Spleen (tissue), 11 donors: Measurements from ENCODE around the gene KCTD3. TPM values are rescaled to one million over a fixed set of nuclear protein-coding genes. Genes with fewer than 3 reads are reported as not detected.

Experiments used
- DNase-seq: peaks from one replicate; pipeline ENCODE4 v3.0.0-alpha.2; 2020
- H3K27ac ChIP-seq, 8 donors: fragments of 200-600 bp; sonication (generic) in 7 of 8; 1 replicate in 4 of 8; 2 replicates in 4 of 8; pipeline versions ENCODE4 v1.5.0 to v1.8.0; 2016 to 2021; ENCODE audit warnings: inconsistent platforms in 4 of 8, mild to moderate bottlenecking in 4 of 8, moderate library complexity in 1 of 8
- H3K27me3 ChIP-seq, 7 donors: fragments of 200-600 bp; sonication (generic) in 6 of 7; replicated peaks in 1 of 7; 1 replicate in 4 of 7; 2 replicates in 3 of 7; pipeline versions ENCODE4 v1.5.0 to v1.8.0; 2016 to 2021; ENCODE audit warnings: inconsistent platforms in 3 of 7, mild to moderate bottlenecking in 1 of 7
- H3K36me3 ChIP-seq, 6 donors: fragments of 200-600 bp; sonication (generic) in 5 of 6; 1 replicate in 4 of 6; 2 replicates in 2 of 6; pipeline versions ENCODE4 v1.5.0 to v1.8.0; 2016 to 2021; ENCODE audit warnings: inconsistent platforms in 2 of 6
- H3K4me1 ChIP-seq, 6 donors: fragments of 200-600 bp; sonication (generic) in 5 of 6; 1 replicate in 3 of 6; 2 replicates in 3 of 6; pipeline versions ENCODE4 v1.5.0 to v1.8.0; 2016 to 2021; ENCODE audit warnings: inconsistent platforms in 3 of 6
- H3K4me3 ChIP-seq, 8 donors: fragments of 200-600 bp; sonication (generic) in 7 of 8; 1 replicate in 4 of 8; 2 replicates in 4 of 8; pipeline versions ENCODE4 v1.5.0 to v1.8.0; 2016 to 2021; ENCODE audit warnings: inconsistent platforms in 4 of 8, mild to moderate bottlenecking in 4 of 8, moderate library complexity in 2 of 8
- H3K9me3 ChIP-seq, 8 donors: fragments of 200-600 bp; sonication (generic) in 7 of 8; 1 replicate in 4 of 8; 2 replicates in 4 of 8; pipeline versions ENCODE4 v1.5.0 to v1.8.0; 2016 to 2021; ENCODE audit warnings: inconsistent platforms in 4 of 8
- POLR2A ChIP-seq, 3 donors: fragments of 450-650 bp; IDR thresholded peaks; one replicate each; pipeline ENCODE4 v1.5.1; 2017; ENCODE audit warnings: antibody characterized with exemption in 3 of 3, mild to moderate bottlenecking in 1 of 3
- POLR2AphosphoS5 ChIP-seq, 3 donors: sonication (generic); formaldehyde crosslinking; IDR thresholded peaks; one replicate each; pipeline ENCODE4 v1.5.1; 2017; ENCODE audit warnings: antibody characterized with exemption in 3 of 3
- WGBS, 5 donors: extraction: QIAGEN DNeasy Blood & Tissue Kit in 3 of 5; methylation state at CpG; one replicate each; pipeline versions ENCODE4 v1.1.5 to v1.1.7; 2013 to 2018; 5-methylcytosine and 5-hydroxymethylcytosine counted together
- intact Hi-C: fragments of 100-400 bp; cut with DNase I; formaldehyde crosslinking; loops from one replicate; pipeline ENCODE4 v1.15.0; 2023; ENCODE audit warnings: low total_unique reads
- polyA plus RNA-seq, 3 donors: library from polyadenylated mRNA; stranded (reverse); fragments of 200-250 nt; gene quantifications; one replicate each; pipeline ENCODE4 v1.2.1, GENCODE V29; 2013
- total RNA-seq, 7 donors: library from RNA; depleted of rRNA in 3 of 7; stranded (reverse); fragments of >200 nt in 3 of 7; fragmentation: NEBNext Ultra II Directional in 4 of 7; extraction: Animal tissue kit (Norgen Biotek cat#: 25700) in 4 of 7; gene quantifications; one replicate each; pipeline versions ENCODE4 v1.1.0 to v1.2.1, GENCODE V29; 2016 to 2021
- TF ChIP-seq, protein P1 (sequence below), 11 experiments: fragments of 200-600 bp in 7 of 11; fragments of 450-650 bp in 4 of 11; sonication (generic) in 4 of 11; IDR thresholded peaks in 8 of 11; conservative IDR thresholded peaks in 3 of 11; 1 replicate in 7 of 11; 2 replicates in 4 of 11; pipeline versions ENCODE4 v1.4.0 to v1.8.0; 2016 to 2021; ENCODE audit warnings: antibody characterized with exemption in 11 of 11, inconsistent platforms in 4 of 11, mild to moderate bottlenecking in 1 of 11
- donor health status: healthy with polysubstance abuse.
- donor health status: DM: no; HTN: no; CAD: no; lungs with moderate emphysema.
- donor health status: DM: no; HTN: no; CAD: no.
- donor health status: Bipolar disorder and iron deficiency.
- donor health status: healthy.
- donor health status: DM: no; HTN: no; CAD: no.
- donor health status: DM: yes; HTN: yes; CAD: no.

Gene KCTD3
- total and polyA plus RNA-seq, 10 donors, result 7.6 to 33.0 (median 21.3) TPM

DNA sequence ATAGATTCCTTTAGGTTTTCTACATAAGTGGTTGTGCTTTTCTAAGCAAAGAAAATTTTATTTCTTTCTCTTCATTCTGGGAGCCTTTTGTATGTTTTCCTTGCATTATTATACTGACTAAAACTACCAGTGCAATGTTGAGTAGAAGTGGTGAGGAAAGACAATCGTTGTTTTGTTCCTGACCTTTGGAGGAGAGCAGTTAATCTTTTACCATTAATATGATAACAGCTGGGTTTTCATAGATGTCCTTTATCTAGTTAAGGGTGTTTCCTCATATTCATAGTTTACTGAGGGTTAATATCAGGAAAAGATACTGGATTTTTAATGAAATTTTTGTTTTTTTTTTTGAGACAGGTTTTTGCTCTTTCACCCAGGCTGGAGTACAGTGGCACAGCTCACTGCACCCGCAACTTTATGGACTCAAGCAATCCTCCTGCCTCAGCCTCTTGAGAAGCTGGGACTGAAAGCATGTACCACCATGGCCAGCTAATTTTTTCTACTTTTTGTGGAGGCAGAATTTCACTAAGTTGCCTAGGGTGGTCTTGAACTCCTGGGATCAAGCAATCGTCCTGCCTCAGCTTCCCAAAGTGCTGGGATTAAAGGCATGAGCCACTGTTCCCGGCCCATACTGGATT, 9.0 kb upstream of the KCTD3 start:
- Histone ChIP-seq H3K9me3 (peaks cover 0 to 38% (median 27%) of the 10 kb centered on the region in 8 donors), H3K27me3 (no peaks in the 10 kb centered on the region), H3K36me3 (no peaks in the 10 kb centered on the region), H3K4me1 (no peaks in the 10 kb centered on the region), H3K27ac (no peak overlapping the region), H3K4me3 (no peak overlapping the region)
- 78 to 89% (median 87%) methylated on average over 4 of the region's 4 CpGs for WGBS, 5 donors
- no peak for DNase-seq
- TF ChIP-seq POLR2AphosphoS5 (IDR thresholded peaks at IDR 0.05) (no peak), POLR2A (IDR thresholded peaks at IDR 0.05) (no peak)
- TF ChIP-seq, protein P1, sequence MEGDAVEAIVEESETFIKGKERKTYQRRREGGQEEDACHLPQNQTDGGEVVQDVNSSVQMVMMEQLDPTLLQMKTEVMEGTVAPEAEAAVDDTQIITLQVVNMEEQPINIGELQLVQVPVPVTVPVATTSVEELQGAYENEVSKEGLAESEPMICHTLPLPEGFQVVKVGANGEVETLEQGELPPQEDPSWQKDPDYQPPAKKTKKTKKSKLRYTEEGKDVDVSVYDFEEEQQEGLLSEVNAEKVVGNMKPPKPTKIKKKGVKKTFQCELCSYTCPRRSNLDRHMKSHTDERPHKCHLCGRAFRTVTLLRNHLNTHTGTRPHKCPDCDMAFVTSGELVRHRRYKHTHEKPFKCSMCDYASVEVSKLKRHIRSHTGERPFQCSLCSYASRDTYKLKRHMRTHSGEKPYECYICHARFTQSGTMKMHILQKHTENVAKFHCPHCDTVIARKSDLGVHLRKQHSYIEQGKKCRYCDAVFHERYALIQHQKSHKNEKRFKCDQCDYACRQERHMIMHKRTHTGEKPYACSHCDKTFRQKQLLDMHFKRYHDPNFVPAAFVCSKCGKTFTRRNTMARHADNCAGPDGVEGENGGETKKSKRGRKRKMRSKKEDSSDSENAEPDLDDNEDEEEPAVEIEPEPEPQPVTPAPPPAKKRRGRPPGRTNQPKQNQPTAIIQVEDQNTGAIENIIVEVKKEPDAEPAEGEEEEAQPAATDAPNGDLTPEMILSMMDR (IDR thresholded peaks at IDR 0.05 in 8 of 11, conservative IDR thresholded peaks at IDR 0.05 in 3 of 11), result no peak
- intact Hi-C loops, result no loop called here

DNA sequence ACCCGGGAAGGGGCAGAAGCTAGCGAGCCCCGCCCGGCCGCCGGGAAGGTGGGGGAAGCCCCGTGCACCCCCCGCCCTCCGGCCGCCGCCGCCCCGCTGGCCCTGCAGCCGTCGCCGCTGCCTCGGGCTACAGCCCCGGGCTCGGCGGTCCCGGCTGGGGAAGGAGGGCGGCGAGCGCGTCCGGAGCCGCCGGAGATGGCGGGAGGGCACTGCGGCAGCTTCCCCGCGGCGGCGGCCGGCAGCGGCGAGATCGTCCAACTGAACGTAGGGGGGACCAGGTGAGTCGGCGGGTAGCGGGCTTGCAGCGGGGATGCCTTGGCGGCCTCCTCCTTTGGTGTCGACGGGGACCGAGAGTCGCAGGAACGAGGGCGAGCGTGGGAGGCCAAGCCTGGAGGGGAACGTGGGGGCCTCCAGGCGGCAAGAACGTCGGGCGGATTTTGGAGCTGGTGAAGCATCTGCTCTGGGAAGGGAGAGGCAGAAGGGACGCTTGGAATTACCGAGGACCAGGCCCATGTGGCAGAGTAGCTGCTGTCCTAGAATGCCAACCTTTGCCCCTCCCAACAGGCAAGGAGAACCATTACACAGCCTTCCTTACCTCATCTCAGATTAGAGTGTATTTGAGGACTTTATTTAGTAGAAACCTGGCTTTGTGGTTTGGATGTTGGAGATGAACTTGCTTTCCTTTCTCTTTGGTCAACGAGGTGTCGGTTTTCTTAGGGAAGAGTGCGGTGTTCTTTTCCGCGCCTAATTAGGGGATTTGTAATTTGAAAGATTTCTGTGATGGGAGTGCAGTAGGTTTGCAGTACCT, 591 bp downstream of the KCTD3 start:
- Histone ChIP-seq H3K4me3 (peak overlapping the region; percentile 58 to 86 (median 68)), H3K4me1 (peaks cover 0 to 49% (median 28%) of the 10 kb centered on the region in 6 donors), H3K36me3 (no peaks in the 10 kb centered on the region), H3K27ac (peak overlapping the region; percentile 57 to 89 (median 87)), H3K27me3 (peaks cover 0 to 17% (median 0%) of the 10 kb centered on the region in 7 donors), H3K9me3 (no peaks in the 10 kb centered on the region)
- TF ChIP-seq, protein P1 (IDR thresholded peaks at IDR 0.05 in 8 of 11, conservative IDR thresholded peaks at IDR 0.05 in 3 of 11), result no peak
- TF ChIP-seq POLR2AphosphoS5 (IDR thresholded peaks at IDR 0.05), result no peak
- TF ChIP-seq POLR2A (IDR thresholded peaks at IDR 0.05), result no peak
- DNase-seq, result peak; percentile 88
- intact Hi-C loops, result no loop called here
- WGBS, 5 donors, result 0 to 5% (median 1%) methylated on average over 20 to 63 of the region's 63 CpGs

DNA sequence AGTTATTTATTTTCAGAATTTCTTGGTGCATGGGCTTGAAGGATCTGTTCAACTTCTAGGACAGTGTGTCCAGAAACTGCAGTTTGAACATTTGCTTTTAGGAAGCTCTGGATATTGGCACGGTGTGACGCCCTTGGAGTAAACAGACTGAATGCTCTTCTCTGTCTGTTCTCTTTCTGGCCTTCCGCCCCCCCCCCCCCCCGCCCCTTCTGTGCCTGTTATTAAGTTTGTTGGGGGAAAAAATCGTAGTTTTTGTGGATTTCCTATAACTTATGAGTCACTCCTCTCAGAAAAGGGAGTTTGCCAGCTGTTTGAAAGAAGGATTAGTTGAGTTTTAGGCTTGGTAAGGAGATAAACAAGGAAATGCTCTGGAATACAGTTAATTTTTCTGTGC, 1.2 kb downstream of the KCTD3 start:
- peaks cover 0 to 55% (median 30%) of the 10 kb centered on the region in 6 donors for H3K4me1 ChIP-seq
- H3K4me3 ChIP-seq, result peak overlapping the region; percentile 58 to 86 (median 68)
- DNase-seq, result no peak
- peaks cover 0 to 17% (median 0%) of the 10 kb centered on the region in 7 donors for H3K27me3 ChIP-seq
- intact Hi-C loops, result no loop called here
- WGBS, 5 donors, result 4 to 10% (median 8%) methylated on average over 4 to 5 of the region's 5 CpGs
- TF ChIP-seq POLR2AphosphoS5 (IDR thresholded peaks at IDR 0.05) (no peak), POLR2A (IDR thresholded peaks at IDR 0.05) (no peak)
- TF ChIP-seq, protein P1 (IDR thresholded peaks at IDR 0.05 in 8 of 11, conservative IDR thresholded peaks at IDR 0.05 in 3 of 11), result no peak
- no peaks in the 10 kb centered on the region for H3K36me3 ChIP-seq
- H3K9me3 ChIP-seq, result no peaks in the 10 kb centered on the region
- H3K27ac ChIP-seq, result peak overlapping the region; percentile 57 to 89 (median 87)
